MM.1S (cell line): ENCODE results near the gene R3HDM1.

Experiments
- CTCF ChIP-seq: fragments of 300-600 bp; sonication (generic); IDR thresholded peaks from 2 replicates; pipeline ENCODE4 v1.5.1; 2016; ENCODE audit warnings: antibody characterized with exemption, low read length, mixed read lengths
- EZH2 ChIP-seq: fragments of 300-600 bp; sonication (generic); optimal IDR thresholded peaks from 2 replicates; pipeline ENCODE3; 2017; ENCODE audit warnings: low read depth, mild to moderate bottlenecking, antibody characterized with exemption, low read length, mixed read lengths
- EZH2phosphoT487 ChIP-seq: fragments of 300-600 bp; sonication (generic); IDR thresholded peaks from 2 replicates; pipeline ENCODE4 v1.6.1; 2018; ENCODE audit warnings: antibody characterized with exemption, low read length

DNA sequence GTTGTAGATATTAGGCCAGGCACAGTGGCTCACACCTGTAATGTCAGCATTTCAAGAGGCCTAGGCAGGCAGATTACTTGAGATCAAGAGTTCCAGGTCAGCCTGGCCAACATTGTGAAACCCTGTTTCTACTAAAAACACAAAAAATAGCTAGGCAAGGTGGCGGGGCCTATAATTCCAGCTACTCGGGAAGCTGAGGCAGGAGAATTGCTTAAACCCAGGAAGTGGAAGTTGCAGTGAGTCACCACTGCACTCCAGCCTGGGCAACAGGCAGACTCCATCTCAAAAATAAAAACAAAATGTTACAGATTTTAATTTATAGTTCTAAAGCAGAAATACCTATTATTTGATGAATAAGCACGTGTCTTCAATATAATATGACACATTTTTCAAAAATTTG is 144.7 kb downstream of the R3HDM1 start:
- no peak for TF ChIP-seq EZH2phosphoT487
- TF ChIP-seq CTCF: no peak
- TF ChIP-seq EZH2: no peak
